Ramos (cell line): ENCODE measurements around the gene PI16.

ENCODE experiments used
- in situ Hi-C: fragments of 300-500 bp; cut with MboI; formaldehyde crosslinking; loops from one replicate; pipeline ENCODE4 v1.14.3; 2022; ENCODE audit warnings: low sequenced_read_pairs; ENCODE audit not compliant: unreplicated experiment

PI16 gene

DNA sequence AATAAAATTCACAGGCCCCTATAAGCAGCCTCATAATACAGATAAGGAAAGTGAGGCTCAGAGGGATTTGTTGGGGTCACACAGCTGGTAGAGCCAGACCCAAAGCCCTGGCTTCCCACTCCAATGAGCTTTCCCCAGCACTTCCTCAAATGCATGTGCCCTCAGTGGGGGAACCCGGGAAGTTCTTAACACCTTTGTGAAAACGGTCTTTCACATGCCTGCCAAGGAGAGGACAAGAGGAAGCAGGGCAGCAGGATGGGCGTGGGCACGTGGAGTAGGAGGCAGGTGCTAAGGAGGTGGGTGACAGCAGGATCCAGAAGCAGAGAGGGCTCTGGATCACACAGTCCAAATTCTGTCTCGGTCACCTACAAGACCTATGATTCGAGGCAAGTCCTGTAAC, 598 bp downstream of the PI16 start:
- in situ Hi-C loops, result no loop called here

- in situ Hi-C loops, result no loop called here
Observed at GRCh38 chr6:36955671-36956445, 1.3 kb downstream of the PI16 start.

DNA sequence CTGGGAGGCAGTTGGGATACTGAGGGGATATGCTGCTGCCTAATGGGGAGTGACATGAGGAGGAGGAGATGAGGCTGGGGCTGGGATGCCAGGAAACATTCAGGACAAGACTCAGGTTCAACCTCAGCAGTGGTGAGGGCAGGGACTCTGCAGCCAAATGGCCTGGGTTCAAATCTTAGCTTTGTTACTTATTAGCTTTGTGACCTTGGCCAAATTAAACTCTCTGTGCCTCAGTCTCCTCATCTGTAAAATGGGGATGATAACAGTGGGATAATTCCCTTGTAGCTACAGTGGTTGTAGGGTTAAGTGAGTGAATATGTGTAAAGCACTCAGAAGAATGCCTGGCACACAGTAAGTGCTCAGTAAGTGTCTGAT, 1.9 kb downstream of the PI16 start:
- in situ Hi-C loops, result no loop called here

GRCh38 chr6:36957773-36958271, 3.3 kb downstream of the PI16 start:
- in situ Hi-C loops, result no loop called here

GRCh38 chr6:36958775-36959554, 4.4 kb downstream of the PI16 start:
- in situ Hi-C loops, result no loop called here

GRCh38 chr6:36959555-36960250, 5.2 kb downstream of the PI16 start:
- in situ Hi-C loops, result no loop called here

GRCh38 chr6:36961441-36962435, 7.2 kb downstream of the PI16 start:
- in situ Hi-C loops, result no loop called here

- in situ Hi-C loops, result no loop called here
Observed at GRCh38 chr6:36962874-36963273, 8.3 kb downstream of the PI16 start.

GRCh38 chr6:36963451-36964290, 9.1 kb downstream of the PI16 start:
- in situ Hi-C loops, result no loop called here

- in situ Hi-C loops, result no loop called here
Observed at GRCh38 chr6:36964349-36964748, 9.8 kb downstream of the PI16 start.

GRCh38 chr6:36964908-36965307, 10.4 kb downstream of the PI16 start:
- in situ Hi-C loops, result no loop called here

DNA sequence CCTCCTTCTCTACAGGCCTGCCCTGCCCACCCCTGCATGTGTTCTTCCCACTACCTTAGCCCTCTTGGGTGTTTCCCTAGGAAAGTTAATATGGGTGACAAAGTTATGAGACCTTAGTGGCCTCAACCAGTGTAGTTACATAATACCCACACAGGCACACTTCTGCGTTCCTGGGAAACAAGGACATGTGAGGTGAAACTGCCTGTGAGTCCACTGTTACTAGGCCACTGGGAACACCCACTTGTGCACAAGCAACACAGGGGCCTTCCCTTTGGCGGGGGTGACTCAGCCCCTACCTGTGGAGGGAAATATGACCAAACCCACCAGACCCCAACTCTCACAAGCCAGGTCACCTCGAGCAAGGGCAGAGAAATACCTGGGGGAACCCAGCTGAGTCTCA, 12.8 kb downstream of the PI16 start:
- in situ Hi-C loops, result no loop called here

GRCh38 chr6:36967757-36968156, 13.2 kb downstream of the PI16 start:
- in situ Hi-C loops, result no loop called here

- in situ Hi-C loops, result no loop called here
Observed at GRCh38 chr6:36968266-36968977, 13.9 kb downstream of the PI16 start.

DNA sequence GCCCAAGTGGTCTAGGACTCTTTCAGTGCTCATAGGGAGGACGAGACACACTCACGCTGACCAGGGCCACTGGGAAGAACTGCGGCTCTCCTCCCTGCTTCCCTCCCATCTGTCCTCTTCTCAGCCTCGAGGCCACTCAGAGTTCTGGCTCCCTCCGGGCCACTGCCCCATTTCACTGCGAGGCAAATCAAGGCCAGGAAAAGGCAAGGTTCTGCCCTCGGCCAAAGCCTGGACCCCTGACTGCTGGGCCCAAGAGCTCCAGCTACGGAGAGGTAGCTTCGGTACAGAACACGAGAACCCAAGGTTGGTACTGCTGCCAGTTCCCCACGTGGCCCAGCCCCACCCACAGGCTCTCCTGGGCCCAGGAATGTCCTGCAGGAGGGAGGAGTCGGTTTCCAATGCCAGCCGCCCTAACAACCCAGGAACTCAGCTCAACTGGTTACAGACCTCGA, 14.7 kb downstream of the PI16 start:
- in situ Hi-C loops, result no loop called here

GRCh38 chr6:36969988-36970891, 15.7 kb downstream of the PI16 start:
- in situ Hi-C loops, result loop anchor here (5.0 kb wide), 1 partner anchor 42 kb away; no protein-coding TSS in a partner anchor
